HG03135 (cell line): ENCODE measurements around the gene THEMIS2.
"Not testable (repeated sequence)": the region's sequence is repeated elsewhere in the genome, so short reads cannot be mapped to it uniquely, and the experiment has no call there.

Experiments
- ATAC-seq: cut with Tn5 transposase; IDR thresholded peaks from one replicate; pipeline ENCODE4 v1.9.1; 2021; ENCODE audit warnings: mild to moderate bottlenecking, moderate library complexity; ENCODE audit not compliant: unreplicated experiment

THEMIS2 gene

GRCh38 chr1:27872059-27872801 lies at the start of gene THEMIS2:
Gene THEMIS2, plus strand, starts transcription at chr1:27872544. Its CDS starts 28 bp downstream, at chr1:27872572.
- ATAC-seq: no peak

GRCh38 chr1:27823784-27824183 lies 48.6 kb upstream of the THEMIS2 start:
- no peak for ATAC-seq

GRCh38 chr1:27824411-27824810 lies 47.9 kb upstream of the THEMIS2 start:
- ATAC-seq: no peak

GRCh38 chr1:27829339-27829960 lies 42.9 kb upstream of the THEMIS2 start:
- not testable (repeated sequence) for ATAC-seq

GRCh38 chr1:27830621-27831440 lies 41.5 kb upstream of the THEMIS2 start, which contains the start of gene PPP1R8:
Gene PPP1R8, plus strand, starts transcription at chr1:27830782. Its CDS starts 54 bp downstream, at chr1:27830836.
- peak; percentile 90 for ATAC-seq

- ATAC-seq: no peak
Measured at GRCh38 chr1:27831568-27832410, 40.6 kb upstream of the THEMIS2 start.

GRCh38 chr1:27832762-27833161 lies 39.6 kb upstream of the THEMIS2 start:
- no peak for ATAC-seq

GRCh38 chr1:27833470-27833869 lies 38.9 kb upstream of the THEMIS2 start:
- ATAC-seq: no peak

- ATAC-seq: no peak
Measured at GRCh38 chr1:27835046-27835445, 37.3 kb upstream of the THEMIS2 start.

- ATAC-seq: no peak
Measured at GRCh38 chr1:27835501-27835900, 36.8 kb upstream of the THEMIS2 start.

GRCh38 chr1:27849951-27850350 lies 22.4 kb upstream of the THEMIS2 start:
- ATAC-seq: no peak

GRCh38 chr1:27855085-27855484 lies 17.3 kb upstream of the THEMIS2 start:
- no peak for ATAC-seq

- ATAC-seq: no peak
Measured at GRCh38 chr1:27856561-27857343, 15.6 kb upstream of the THEMIS2 start.

- ATAC-seq: not testable (repeated sequence)
Measured at GRCh38 chr1:27857552-27857951, 14.8 kb upstream of the THEMIS2 start.

GRCh38 chr1:27858072-27858948 lies 14.0 kb upstream of the THEMIS2 start:
- peak; percentile 63 for ATAC-seq

GRCh38 chr1:27858949-27859576 lies 13.3 kb upstream of the THEMIS2 start:
- no peak for ATAC-seq

GRCh38 chr1:27861436-27861835 lies 10.9 kb upstream of the THEMIS2 start:
- no peak for ATAC-seq

- no peak for ATAC-seq
Measured at GRCh38 chr1:27862004-27862403, 10.3 kb upstream of the THEMIS2 start.
